T47D (cell line): ENCODE measurements around the gene TRPV5.

Source experiments
- DNase-seq, 2 experiments: peaks; one replicate each; pipeline versions ENCODE4 v3.0.0 to v3.0.0-alpha.2; 2011 to 2012; ENCODE audit warnings: low read depth in 1 of 2, low spot score in 1 of 2
- JUND ChIP-seq: IDR thresholded peaks from 2 replicates; pipeline ENCODE4 v1.6.1; 2012; ENCODE audit warnings: low read depth
- in situ Hi-C: cut with HindIII; loops from 2 replicates; pipeline ENCODE4 v1.10.0; 2016; ENCODE audit warnings: low sequenced_read_pairs, low pct_unique_long_range_greater_than_20kb

Gene TRPV5

DNA sequence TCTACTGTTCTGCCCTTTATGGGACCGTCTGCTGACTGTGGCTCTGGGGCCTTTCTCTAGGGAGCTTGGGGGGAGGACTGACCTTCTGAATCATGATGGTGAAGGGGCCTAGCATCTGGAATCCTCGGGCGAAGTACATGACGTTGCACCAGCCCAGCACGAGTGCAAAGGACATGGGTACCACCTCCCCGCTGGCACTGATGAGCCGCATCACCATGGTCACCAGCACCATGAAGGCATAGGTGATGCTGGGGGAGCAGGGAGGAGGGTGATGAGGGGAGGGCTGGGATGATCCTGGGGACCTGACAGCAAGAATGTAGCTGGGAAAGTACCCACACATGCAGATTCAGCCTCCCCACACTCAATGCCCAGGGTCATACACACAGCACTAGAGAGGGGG lies 59.1 kb downstream of the TRPV5 start:
- no peak for DNase-seq
- in situ Hi-C loops, result no loop called here
- no peak for TF ChIP-seq JUND

DNA sequence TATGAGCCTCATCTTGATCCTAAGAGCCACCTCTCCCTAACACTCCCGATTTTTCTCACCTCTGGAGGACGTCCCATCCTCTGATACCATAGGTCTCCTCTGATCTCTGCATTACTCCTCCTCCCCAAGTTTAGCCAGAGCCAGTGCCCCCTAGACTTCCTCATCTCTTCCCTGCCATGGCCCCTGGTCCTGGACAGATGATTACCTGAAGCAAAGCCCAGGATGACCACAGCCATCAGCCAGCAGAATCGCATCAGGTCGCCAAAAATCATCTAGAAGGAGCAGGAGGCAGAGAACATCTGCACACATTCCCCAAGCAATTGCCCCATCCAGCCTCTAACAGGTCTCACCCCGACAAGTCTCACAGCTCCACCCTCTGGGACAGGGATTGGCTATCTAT lies 59.7 kb downstream of the TRPV5 start:
- in situ Hi-C loops, result no loop called here
- TF ChIP-seq JUND, result no peak

DNA sequence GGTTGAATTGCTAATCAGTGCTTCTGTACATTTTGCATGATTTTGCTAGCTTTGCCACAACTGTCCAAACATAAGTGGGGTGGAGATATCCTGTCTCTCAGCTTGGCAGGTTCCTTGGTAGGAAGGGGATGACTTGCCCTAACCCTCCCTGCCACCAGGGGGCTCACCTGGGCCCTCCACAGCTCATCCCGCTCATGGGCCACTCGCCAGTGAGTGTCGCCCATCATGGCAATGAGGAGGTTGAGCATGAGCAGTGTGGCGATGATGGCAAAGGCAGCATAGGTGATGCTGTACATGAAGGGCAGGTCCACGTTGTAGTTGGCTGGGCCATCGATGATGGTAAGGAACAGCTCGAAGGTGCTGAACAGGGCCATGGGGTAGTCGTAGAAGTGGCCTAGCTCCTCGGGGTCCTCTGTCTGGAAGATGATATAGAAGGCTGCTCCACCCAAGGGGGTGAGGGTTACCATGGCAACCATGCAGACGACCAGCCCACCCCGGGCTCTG lies 60.2 kb downstream of the TRPV5 start:
- in situ Hi-C loops, result no loop called here
- peak in 1 of 2 experiments; percentile 68 for DNase-seq
- no peak for TF ChIP-seq JUND

More for the DNA sequence above, 59.7 kb downstream of the TRPV5 start:
- DNase-seq, result no peak

DNA sequence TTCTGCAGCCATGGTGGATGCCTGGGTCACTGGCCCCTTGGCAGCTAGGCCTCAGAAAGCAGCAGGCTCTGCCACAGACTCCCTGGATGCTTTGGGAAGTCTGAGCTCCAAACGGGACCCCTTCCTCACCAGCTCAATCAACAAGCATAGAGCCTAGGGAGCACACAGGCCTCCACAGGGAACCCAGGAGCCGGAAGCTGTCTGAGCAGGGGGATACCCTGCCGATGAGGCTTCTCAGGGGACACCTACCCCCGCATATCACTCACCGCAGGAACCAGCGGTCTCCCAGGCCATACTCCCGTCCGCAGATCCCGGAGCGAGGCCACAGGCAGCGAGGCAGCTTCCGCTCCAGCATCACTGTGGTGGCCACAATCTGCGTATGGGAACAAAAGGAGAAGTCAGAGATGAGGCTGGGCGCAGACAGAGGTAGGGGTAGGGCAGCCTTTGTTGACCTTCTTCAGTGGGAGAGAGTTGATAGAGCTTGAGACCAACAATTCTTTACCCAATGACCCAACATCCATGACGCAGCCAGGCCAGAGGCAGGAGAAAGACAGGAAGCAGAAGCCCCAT lies 61.4 kb downstream of the TRPV5 start:
- in situ Hi-C loops, result no loop called here
- TF ChIP-seq JUND, result no peak
- DNase-seq, result no peak

DNA sequence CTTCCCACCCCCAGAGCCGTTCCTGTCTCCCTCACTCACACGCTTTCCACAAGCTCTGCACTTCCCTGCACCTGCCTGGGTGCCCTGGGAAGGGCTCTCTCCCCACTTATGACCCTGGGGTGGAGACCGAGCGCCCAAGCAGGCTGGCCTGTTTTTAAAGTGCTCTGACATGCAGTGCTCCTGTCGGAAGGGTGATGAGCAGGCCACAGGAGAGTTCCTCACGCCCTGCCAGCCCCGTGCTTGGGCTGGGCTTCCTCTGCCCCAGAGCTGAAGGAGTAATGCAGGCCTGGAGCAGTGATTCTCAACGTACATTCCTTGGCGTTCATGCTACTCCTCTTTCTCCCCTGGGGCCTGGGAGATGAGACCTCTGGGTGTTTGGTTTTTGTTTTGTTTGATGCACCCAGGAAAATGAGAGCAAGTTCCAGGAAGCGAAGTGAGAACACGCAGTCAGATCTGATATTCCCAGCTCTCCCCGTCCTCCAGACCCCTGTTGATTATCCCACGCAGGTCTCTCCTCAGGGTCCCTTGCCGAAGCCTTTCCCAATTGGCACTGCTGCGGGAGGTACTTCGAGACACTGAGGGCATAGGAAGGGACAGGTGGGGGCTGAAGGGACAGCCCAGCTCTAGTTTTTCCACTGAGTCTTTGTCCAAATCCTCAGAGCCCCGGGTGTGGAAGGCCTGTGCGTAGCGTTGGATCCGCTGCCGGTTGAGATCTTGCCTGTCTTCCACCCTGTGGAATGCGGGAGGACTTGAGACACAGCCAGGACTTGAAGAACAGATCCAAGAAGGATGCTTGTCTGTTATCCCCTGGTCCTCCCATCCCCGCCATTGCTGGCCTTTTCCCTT lies 62.1 kb downstream of the TRPV5 start:
- no peak for TF ChIP-seq JUND
- DNase-seq, result no peak
- in situ Hi-C loops, result no loop called here

DNA sequence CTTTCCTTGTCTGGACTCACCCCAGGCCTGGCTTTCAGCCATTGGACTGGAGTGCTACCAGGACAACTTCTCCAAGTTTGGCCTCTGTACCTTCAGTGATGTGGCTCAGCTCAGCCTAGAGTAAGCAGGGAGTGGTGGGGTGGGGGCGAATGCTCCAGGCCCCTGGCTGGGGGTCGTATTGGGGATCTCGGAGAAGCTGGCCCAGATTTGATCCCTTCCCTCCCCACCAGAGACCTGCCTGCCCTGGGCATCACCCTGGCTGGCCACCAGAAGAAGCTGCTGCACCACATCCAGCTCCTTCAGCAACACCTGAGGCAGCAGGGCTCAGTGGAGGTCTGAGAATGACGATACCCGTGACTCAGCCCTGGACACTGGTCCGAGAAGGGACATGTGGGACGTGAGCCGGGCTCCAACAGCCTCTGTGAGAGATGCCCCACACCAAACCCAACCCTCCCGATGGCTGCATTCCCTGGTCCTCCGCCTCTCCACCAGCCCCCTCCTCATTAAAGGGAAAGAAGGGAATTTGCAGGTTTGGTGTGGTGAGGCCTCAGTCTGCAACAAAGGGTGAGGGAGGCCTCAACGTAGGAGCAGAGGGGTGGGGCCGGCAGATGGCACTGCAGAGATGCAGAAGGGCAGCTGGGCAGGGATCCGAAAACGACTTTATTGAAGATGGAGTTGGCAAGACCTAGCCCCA lies 62.8 kb downstream of the TRPV5 start:
- in situ Hi-C loops, result no loop called here
- no peak for DNase-seq
- no peak for TF ChIP-seq JUND

DNA sequence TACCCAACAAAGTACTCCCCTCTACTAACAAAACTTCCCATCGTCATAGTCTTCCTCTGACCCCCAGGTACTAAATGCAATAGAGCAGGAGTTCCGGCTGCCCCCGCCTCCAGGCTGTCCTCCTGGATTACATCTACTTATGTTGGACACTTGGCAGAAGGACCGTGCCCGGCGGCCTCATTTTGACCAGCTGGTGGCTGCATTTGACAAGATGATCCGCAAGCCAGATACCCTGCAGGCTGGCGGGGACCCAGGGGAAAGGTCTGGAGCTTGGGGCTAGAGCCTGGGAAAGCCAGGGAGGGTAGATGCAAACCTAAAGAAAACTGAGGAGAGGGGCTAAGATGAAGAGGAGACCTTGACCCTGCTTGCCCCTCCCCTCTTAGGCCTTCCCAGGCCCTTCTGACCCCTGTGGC lies 63.4 kb downstream of the TRPV5 start:
- DNase-seq, result no peak
- TF ChIP-seq JUND, result no peak
- in situ Hi-C loops, result no loop called here

DNA sequence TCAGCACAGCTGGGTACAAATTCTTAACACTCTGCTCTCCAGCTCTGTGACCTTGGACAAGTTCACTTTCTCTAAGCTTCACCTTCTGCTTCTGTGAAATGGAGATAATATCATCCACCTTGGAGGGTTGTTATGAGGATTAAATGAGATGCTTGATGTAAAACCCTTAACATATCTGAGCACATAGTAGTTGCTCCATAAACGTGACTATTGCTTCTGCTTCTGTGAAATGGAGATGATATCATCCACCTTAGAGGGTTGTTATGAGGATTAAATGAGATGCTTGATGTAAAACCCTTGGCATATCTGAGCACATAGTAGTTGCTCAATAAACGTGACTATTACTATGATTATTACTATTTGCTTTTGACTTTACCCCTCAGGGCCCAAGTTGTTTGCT lies 64.1 kb downstream of the TRPV5 start:
- DNase-seq, result no peak
- in situ Hi-C loops, result no loop called here
- TF ChIP-seq JUND, result no peak

DNA sequence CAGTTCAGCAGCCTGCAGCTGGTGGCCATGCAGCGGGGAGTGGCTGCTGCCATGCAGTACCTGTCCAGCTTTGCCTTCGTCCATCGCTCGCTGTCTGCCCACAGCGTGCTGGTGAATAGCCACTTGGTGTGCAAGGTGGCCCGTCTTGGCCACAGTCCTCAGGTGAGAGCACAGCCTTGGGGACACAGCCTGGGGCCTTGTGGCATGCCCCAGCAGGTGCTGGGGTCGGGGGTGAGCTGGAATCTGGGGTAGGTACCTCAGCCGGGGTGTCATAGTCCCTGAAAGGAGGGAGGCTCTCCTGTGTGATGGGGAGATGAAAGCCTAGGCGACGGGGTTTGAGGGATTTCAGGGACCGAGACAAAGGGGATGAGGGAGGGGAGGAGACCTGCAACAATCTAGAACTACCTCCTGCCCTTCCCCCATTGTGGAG lies 64.5 kb downstream of the TRPV5 start:
- in situ Hi-C loops, result no loop called here
- DNase-seq, result no peak
- no peak for TF ChIP-seq JUND

DNA sequence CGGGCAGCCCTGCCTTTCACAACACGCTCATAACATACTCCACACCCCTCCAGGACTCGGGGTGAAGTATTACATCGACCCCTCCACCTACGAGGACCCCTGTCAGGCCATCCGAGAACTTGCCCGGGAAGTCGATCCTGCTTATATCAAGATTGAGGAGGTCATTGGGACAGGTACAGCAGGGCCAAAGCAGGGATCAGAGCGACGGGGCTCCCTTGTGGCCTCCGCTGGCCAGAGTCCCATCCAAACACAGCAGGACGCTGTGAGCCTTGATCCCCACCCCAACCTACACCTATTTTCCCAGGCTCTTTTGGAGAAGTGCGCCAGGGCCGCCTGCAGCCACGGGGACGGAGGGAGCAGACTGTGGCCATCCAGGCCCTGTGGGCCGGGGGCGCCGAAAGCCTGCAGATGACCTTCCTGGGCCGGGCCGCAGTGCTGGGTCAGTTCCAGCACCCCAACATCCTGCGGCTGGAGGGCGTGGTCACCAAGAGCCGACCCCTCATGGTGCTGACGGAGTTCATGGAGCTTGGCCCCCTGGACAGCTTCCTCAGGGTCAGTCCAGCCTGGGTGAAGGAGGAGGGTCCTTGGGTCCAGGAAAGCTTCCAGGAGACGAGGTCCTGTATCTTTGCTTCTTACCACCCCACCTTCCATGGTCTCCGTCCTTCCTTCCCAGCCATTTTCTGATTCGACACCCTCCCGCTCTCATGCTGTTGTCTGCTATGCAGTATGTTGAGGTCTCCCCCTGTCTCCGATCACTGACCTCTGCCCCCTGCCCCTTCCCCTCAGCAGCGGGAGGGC lies 65.2 kb downstream of the TRPV5 start:
- DNase-seq, result no peak
- in situ Hi-C loops, result no loop called here
- TF ChIP-seq JUND, result no peak

DNA sequence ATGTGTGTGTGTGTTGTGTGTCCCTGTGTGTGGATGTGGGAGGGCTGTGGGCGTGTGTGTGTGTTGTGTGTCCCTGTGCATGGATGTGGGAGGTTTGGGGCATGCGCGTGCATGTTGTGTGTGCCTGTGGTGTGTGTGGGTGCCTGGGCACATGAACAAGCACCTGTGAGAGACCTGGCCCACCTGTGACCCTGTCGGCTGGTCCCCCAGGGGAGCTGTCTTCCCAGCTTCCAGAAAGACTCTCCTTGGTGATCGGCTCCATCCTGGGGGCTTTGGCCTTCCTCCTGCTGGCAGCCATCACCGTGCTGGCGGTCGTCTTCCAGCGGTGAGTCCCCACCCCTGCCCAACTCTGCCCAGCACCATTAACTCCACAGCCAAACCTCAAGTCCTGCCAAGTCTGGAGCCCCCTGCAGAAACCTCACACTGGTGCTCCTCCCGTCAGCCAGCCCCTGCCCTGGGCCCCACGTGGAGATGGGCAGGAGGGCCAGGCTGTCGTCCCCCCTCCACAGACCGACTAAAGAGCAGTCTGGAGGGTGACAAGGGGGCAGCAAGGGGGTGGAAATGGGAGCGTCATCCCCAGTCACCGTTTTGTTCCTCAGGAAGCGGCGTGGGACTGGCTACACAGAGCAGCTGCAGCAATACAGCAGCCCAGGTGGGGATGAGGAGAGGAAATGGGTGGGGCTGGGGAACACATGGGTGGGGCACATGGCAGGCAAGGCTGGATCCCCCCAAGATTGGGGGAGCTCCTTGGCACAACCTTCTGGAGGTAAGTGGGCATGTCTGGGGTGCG lies 66.0 kb downstream of the TRPV5 start:
- TF ChIP-seq JUND, result no peak
- DNase-seq, result no peak
- in situ Hi-C loops, result no loop called here

DNA sequence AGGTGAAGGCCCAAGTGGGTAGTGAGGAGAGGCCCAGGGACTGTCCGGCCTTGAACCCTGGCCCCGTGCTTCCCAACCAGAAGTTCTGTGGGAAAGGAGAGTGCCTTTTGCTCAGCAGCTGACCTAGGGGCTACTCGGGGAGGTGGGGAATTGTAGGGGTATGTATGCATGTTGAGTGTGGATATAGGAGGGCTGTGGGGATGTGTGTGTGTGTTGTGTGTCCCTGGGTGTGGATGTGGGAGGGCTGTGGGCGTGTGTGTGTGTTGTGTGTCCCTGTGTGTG lies 66.5 kb downstream of the TRPV5 start:
- DNase-seq, result no peak
- in situ Hi-C loops, result no loop called here
- no peak for TF ChIP-seq JUND
